Measurements from ENCODE around the gene PARD3. TPM values are rescaled to one million over a fixed set of nuclear protein-coding genes. Genes with fewer than 3 reads are reported as not detected.

PARD3 gene
- total RNA-seq, 3 donors from 2014 or later (not counting 1 experiment from before 2014, with no cell fraction given), result 0.14 to 0.49 (median 0.38) TPM

DNA sequence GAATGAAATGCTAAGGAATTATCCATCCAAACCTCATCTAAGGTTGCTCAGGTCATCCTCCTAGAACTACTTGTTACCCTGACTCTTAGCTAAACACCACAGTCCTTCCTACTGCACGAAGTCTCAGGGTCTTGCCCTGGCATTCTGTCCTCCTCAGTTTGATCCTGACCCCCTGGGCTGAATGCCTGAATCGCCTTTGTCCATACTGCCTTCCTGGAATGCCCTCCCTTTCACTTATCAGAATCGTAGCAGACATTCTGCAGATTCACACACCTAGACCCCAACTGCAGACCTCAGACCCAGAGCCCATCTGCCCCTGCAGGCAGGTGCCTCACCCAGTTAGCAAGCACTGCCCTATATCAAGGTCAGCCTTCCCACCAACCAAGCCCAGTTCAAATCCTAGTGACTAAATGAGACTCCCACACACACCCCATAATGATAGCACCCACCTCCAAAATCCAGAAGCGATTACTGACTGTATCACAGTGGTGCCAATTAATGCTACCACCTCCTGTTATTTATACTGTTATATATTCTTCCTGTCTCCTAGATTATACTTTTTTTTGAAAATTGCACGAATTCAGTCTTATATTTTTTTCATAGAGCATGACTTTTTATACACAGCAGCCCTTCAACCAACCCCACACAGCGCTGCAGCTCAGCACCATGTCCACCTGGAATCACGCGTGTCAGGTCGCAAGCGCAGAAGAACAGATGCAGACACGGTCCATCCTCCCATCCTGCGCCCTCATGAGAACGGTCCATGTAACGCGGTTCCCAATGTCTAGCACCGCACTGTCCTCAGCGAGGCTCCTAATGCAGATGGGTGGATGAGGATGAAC lies 3.7 kb downstream of the PARD3 start:
- H3K27me3 ChIP-seq (ENCODE audit: control insufficient read depth, insufficient read depth, low read length), result peaks cover 5% of the 10 kb centered on the region
- intact Hi-C loops (cut with micrococcal nuclease), result no loop called here
- H3K9me3 Mint-ChIP-seq, result no peaks in the 10 kb centered on the region

DNA sequence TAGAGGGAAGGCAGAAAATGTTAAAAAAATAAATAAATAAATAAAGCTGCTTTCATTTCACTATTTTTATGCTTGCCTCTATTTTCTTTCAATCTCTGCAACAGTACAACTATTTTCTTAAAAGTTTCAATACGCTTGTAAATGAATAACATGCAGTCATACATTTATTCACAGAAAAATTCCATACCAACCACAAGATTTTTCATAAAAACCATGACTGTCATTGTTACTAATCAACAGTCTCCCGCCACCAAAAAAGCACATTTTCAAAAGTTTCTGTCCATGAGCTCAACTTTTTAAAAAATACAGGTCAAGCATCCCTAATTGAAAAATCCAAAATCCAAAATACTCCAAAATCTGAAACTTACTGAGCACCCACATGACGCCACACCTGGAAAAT lies 5.3 kb downstream of the PARD3 start:
- H3K4me1 Mint-ChIP-seq, result peaks cover 4 to 5% of the 10 kb centered on the region in 2 donors
- ATAC-seq (no peak), DNase-seq (no peak)
- peaks cover 5% of the 10 kb centered on the region for H3K27me3 ChIP-seq (ENCODE audit: control insufficient read depth, insufficient read depth, low read length)
- no peaks in the 10 kb centered on the region for H3K9me3 Mint-ChIP-seq
- intact Hi-C loops (cut with micrococcal nuclease), result no loop called here
- no peaks in the 10 kb centered on the region for H3K36me3 ChIP-seq (ENCODE audit: control insufficient read depth, insufficient read depth, low read length)
- H3K9me3 ChIP-seq (ENCODE audit: control insufficient read depth, insufficient read depth, low read length), result no peaks in the 10 kb centered on the region
- no peak overlapping the region for H3K4me3 Mint-ChIP-seq
- no peak overlapping the region for H3K27ac Mint-ChIP-seq
- no peak overlapping the region for H3K4me3 ChIP-seq (ENCODE audit: low read length)
- TF ChIP-seq, protein P1, sequence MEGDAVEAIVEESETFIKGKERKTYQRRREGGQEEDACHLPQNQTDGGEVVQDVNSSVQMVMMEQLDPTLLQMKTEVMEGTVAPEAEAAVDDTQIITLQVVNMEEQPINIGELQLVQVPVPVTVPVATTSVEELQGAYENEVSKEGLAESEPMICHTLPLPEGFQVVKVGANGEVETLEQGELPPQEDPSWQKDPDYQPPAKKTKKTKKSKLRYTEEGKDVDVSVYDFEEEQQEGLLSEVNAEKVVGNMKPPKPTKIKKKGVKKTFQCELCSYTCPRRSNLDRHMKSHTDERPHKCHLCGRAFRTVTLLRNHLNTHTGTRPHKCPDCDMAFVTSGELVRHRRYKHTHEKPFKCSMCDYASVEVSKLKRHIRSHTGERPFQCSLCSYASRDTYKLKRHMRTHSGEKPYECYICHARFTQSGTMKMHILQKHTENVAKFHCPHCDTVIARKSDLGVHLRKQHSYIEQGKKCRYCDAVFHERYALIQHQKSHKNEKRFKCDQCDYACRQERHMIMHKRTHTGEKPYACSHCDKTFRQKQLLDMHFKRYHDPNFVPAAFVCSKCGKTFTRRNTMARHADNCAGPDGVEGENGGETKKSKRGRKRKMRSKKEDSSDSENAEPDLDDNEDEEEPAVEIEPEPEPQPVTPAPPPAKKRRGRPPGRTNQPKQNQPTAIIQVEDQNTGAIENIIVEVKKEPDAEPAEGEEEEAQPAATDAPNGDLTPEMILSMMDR (IDR thresholded peaks at IDR 0.05), result no peak
- H3K4me1 ChIP-seq (ENCODE audit: control insufficient read depth, insufficient read depth, low read length), result peaks cover 4% of the 10 kb centered on the region
- H3K27me3 Mint-ChIP-seq (ENCODE audit: low read depth in 2 of 2), result peaks cover 42 to 57% of the 10 kb centered on the region in 2 donors
- no peaks in the 10 kb centered on the region for H3K36me3 Mint-ChIP-seq
- H3K27ac ChIP-seq (ENCODE audit: low read length), result no peak overlapping the region
- WGBS (ENCODE audit: insufficient coverage), result 77% methylated on average over 3 of the region's 3 CpGs

More for the DNA sequence above, 3.7 kb downstream of the PARD3 start:
- Histone ChIP-seq H3K4me1 (ENCODE audit: control insufficient read depth, insufficient read depth, low read length) (peaks cover 4% of the 10 kb centered on the region), H3K4me3 (ENCODE audit: low read length) (no peak overlapping the region), H3K9me3 (ENCODE audit: control insufficient read depth, insufficient read depth, low read length) (no peaks in the 10 kb centered on the region), H3K27ac (ENCODE audit: low read length) (no peak overlapping the region), H3K36me3 (ENCODE audit: control insufficient read depth, insufficient read depth, low read length) (no peaks in the 10 kb centered on the region)
- Mint-ChIP-seq H3K27ac (no peak overlapping the region), H3K36me3 (no peaks in the 10 kb centered on the region), H3K27me3 (ENCODE audit: low read depth in 2 of 2) (peaks cover 50 to 62% of the 10 kb centered on the region in 2 donors), H3K4me1 (peaks cover 4 to 5% of the 10 kb centered on the region in 2 donors), H3K4me3 (no peak overlapping the region)
- TF ChIP-seq, protein P1 (IDR thresholded peaks at IDR 0.05), result no peak
- DNase-seq (no peak), ATAC-seq (no peak)
- 84% methylated on average over 17 of the region's 17 CpGs for WGBS (ENCODE audit: insufficient coverage)

DNA sequence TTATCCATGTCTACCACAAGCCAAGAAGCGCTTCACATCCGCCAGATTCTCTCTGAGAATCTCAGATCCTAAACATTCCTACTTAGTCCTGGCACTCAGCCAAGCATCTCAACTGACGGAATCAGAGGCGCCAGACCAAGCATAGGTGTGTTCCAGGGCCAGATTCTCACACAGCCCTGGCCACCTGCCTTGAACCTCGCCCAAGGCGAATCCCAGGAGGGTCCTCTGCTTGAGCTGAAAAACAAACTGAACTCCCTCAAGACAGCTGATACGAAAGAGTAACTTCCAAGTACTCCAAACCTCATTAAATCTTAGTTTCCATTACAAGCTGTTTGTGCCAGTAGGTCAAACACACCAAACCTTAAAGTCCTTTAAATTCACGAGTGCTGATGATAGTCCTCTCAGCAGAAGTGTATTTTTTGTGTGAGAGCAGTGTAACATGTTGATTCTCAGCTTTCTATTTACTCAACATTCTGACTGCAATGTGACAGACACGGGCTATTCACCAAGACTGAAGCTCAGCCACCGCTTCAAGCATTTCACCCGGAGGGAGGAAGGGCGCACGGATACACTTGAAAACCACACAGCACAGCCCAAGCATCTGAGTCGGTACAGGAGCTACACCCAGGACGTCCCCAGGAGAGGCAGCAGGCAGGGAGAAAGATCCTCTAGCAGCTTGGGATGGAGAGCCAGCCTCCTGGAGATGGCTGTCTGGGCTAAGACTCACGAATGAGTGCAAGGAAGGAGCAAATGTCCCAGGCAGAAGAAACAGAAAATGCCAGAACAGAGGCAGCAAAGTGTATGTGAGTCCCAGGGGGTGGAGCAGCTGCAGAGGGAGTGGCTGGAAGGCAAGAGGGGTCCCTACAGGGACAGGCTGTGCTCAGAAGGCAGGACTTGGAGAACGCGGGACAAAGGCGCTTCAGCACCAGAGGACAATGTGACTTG lies 6.0 kb downstream of the PARD3 start:
- Mint-ChIP-seq H3K4me3 (no peak overlapping the region), H3K36me3 (no peaks in the 10 kb centered on the region), H3K27ac (no peak overlapping the region), H3K9me3 (no peaks in the 10 kb centered on the region), H3K4me1 (peaks cover 4 to 5% of the 10 kb centered on the region in 2 donors), H3K27me3 (ENCODE audit: low read depth in 2 of 2) (peaks cover 42 to 57% of the 10 kb centered on the region in 2 donors)
- Histone ChIP-seq H3K9me3 (ENCODE audit: control insufficient read depth, insufficient read depth, low read length) (no peaks in the 10 kb centered on the region), H3K4me1 (ENCODE audit: control insufficient read depth, insufficient read depth, low read length) (peaks cover 2% of the 10 kb centered on the region), H3K27ac (ENCODE audit: low read length) (no peak overlapping the region), H3K27me3 (ENCODE audit: control insufficient read depth, insufficient read depth, low read length) (peaks cover 5% of the 10 kb centered on the region), H3K4me3 (ENCODE audit: low read length) (no peak overlapping the region), H3K36me3 (ENCODE audit: control insufficient read depth, insufficient read depth, low read length) (no peaks in the 10 kb centered on the region)
- WGBS (ENCODE audit: insufficient coverage), result 41% methylated on average over 19 of the region's 19 CpGs
- DNase-seq (no peak), ATAC-seq (no peak)
- intact Hi-C loops (cut with micrococcal nuclease), result no loop called here
- TF ChIP-seq, protein P1 (IDR thresholded peaks at IDR 0.05), result no peak
